ENCODE measurements around the gene HBE1.

GRCh38 chr11:5225480-5225871 lies 44.3 kb downstream of the HBE1 start:
- TF ChIP-seq EZH2phosphoT487 (IDR thresholded peaks at IDR 0.05; ENCODE audit: borderline replicate concordance, low read depth) (no peak), POLR2AphosphoS5 (IDR thresholded peaks at IDR 0.05; ENCODE audit: low read depth, low read length) (no peak), CTCF (IDR thresholded peaks at IDR 0.05) (no peak), NRF1 (IDR thresholded peaks at IDR 0.05; ENCODE audit: low read depth, low read length) (no peak), JUND (IDR thresholded peaks at IDR 0.05) (no peak), SMC3 (IDR thresholded peaks at IDR 0.05; ENCODE audit: low read depth, low read length) (no peak), YY1 (IDR thresholded peaks at IDR 0.05; ENCODE audit: low read depth) (no peak), RFX5 (IDR thresholded peaks at IDR 0.05; ENCODE audit: low read length) (no peak)

All from SK-N-SH (cell line).